NCI-H2107 treated with DMSO at 0.1 percent for 48 hours (cell line): ENCODE data around the gene MYG1.

Experiments
- DNase-seq: peaks from one replicate; lab custom pipeline; 2025; ENCODE audit not compliant: unreplicated experiment; lab: John Stamatoyannopoulos, UW

MYG1 gene, protein sequence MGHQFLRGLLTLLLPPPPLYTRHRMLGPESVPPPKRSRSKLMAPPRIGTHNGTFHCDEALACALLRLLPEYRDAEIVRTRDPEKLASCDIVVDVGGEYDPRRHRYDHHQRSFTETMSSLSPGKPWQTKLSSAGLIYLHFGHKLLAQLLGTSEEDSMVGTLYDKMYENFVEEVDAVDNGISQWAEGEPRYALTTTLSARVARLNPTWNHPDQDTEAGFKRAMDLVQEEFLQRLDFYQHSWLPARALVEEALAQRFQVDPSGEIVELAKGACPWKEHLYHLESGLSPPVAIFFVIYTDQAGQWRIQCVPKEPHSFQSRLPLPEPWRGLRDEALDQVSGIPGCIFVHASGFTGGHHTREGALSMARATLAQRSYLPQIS

DNA sequence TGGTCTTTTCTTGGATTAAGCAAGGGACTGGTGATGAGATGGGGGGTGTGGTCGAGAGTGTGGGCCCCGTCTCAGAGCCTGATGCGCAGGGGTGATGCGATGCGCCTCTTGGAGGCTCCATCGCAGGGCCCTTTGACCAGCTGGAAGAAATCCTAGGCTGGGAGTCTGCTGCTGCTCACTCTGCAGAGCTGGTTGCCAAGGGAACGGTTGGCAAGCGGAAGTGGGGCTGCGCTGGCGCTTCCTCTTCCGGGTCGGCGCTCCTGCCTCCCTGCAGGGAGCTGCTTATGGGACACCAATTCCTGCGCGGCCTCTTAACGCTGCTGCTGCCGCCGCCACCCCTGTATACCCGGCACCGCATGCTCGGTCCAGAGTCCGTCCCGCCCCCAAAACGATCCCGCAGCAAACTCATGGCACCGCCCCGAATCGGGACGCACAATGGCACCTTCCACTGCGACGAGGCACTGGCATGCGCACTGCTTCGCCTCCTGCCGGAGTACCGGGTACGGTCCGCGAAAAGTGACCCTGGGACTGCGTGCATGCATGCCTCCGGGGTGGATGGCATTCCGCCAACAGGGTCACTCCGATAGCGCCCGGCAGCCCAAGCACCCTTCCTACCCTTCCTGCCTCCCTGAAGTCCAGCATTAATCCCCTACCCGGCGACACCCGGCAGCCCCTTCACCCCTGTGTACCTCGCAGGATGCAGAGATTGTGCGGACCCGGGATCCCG is at the start of gene MYG1:
Gene MYG1 (plus strand): TSS at position 242 of the 727 bp plus-strand sequence. CDS start 43 bp downstream, at position 285.
- peak; percentile 72 for DNase-seq

DNA sequence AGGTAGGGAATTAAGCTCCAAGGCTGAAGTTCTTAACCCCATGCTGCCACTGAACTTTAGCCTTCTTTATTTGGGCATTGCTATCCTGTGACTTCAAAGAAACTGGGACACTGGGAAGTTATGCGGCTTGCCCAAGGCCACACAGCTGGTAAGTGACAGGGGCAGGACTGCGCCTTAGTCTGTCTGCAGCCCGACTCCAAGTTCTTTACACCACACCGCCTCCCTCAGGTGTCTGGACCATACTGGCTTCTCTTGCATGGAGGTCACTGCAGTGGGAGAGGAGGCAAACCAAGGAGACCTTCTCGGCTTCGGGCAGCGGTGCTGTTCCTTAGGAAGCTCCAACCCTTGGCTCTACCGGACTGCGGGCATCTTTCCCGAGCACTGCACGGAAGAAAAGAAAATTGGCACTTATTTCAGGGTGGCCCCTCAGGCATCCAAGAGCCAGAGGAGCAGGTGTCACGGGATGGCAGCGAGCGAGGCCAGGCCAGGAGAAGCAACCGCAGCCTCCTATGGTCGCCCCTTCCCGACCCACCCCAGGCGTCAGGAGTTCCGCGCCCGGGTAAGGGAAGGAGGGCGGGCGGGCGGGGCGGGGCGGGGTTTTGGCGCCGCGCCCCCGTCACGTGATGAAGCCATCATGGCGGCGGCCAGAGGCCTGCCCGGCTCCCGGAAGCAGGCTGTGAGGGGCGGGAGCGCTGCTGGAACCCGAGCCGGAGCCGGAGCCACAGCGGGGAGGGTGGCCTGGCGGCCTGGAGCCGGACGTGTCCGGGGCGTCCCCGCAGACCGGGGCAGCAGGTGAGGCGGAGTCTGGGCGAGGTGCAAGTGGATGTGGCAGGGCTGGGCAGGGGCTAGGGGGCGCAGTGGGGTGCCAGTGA is 47.8 kb upstream of the MYG1 start:
- peak; percentile 55 for DNase-seq

DNA sequence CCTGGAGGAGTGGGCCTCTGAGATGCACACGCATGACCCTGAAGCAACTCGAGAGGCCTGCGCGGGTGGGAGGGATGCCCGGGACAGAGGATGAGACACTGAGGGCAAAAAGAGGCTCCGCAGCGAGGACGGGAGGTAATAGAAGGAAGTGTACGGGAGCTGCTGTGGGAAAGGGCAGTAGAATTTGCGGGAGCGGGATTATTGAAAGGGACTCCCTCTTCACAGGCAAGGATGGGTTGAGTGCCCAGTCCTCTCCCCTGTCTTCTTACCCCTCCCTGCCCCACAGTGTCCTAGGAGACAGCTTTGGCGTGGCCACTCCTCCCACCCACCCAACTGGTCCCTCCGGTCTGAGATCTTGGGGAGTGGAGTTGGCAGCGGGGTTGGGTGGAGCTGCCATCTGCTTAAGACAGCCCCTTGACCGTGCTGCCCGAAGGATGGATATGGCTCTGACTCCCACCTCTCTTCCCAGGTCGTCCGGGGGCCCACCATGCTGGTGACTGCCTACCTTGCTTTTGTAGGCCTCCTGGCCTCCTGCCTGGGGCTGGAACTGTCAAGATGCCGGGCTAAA is 47.1 kb upstream of the MYG1 start:
- DNase-seq: no peak

DNA sequence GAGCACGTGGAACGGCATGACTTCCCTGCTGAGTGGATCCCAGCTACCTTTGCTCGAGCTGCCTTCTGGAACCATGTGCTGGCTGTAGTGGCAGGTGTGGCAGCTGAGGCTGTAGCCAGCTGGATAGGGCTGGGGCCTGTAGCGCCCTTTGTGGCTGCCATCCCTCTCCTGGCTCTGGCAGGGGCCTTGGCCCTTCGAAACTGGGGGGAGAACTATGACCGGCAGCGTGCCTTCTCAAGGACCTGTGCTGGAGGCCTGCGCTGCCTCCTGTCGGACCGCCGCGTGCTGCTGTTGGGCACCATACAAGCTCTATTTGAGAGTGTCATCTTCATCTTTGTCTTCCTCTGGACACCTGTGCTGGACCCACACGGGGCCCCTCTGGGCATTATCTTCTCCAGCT is 46.2 kb upstream of the MYG1 start:
- no peak for DNase-seq

DNA sequence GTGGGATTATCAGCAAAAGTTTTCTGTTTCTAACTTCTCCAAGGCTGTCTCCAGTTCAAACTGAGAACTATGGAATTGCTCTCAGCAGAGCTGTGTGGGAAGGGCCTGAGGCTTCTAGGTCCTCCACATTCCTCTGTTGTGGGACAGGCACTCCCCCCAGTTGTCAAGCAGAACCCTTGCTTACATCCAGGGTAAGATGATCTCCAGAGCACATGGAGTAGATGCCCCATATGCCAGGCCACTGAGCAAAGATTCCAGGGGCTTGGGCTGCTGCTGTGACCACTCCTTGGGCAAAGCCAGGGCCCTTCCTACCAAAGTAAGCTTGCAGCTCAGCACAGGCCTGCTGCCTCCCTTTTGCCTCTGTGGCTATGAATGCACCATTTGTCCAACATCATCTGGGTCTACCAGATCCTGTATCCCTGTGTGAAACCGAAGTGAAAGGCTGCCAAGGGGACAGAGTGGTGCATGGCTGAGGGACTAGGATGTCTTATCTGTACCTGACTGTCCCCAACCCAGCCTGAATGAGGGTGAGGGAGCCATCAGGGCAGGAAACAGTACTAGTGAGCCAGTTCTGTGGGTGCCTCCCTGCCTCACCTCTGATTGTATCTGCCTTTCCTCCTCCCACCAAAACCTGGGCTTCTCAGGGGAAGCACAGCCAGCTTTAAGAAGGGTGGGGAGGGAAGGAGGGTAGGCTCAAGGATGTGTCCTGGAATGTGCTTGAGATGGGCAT is 44.5 kb upstream of the MYG1 start:
- no peak for DNase-seq

DNA sequence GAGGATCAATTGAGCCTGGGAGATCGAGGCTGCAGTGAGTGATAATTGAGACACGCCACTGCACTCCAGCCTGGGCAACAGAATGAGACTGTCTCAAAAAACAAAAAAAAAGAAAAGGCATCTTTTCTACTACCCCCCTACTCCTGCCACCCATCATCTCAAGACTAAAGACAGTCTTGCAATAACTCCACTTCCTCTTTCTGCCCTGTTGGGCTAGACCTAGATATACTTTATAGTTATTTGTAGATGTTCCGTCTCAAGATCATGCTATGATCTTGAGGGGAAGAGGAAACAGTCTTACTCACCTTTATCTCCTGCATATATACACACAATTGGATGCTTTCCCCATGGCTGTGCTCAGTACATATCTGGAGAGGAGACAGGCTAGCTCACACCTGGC is 43.5 kb upstream of the MYG1 start:
- DNase-seq: no peak

DNA sequence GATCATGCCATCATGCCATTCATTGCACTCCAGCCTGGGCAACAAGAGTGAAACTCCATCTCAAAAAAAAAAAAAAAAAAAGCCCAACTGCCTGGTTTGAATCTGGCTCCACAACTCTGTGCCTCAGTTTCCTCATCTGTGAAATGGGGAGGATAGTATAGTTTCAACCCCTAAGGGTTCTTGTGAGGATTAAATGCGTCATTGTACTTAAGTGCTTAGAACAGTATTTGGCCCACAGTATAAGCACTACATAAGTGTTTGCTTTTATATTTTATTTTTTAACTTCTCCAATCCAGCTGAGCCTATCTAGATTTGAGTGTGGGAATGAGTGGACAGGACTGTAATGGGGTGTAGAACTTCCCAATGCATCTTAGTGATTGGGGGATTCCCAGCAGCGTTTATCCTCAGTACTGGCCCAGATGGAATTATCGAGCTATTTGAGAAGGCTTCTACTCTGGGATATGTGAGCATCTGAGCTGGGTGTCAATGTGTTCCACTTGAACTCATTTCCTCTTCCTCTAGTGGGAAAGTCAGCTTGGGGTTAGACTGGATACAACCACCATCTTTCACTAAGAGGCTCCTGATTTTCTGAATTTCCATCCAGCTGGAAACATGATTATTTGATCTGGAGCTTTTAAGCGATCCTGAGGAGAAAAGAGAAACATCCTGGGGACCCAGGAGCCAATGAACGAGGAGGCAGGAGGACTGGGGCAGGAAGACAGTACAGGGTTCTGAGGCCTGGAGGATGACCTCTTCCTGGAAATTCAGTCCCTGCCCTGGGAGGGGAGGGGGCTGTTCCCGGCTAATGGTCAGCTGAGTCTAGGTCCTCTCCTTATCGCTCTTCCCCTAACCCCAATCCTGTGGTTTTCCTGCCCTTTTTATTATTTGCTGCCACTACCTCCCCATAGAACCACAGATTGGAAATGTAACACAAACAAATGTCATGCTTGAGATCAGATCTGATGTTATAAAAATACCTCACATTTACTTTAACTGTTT is 40.7 kb upstream of the MYG1 start:
- DNase-seq: no peak

DNA sequence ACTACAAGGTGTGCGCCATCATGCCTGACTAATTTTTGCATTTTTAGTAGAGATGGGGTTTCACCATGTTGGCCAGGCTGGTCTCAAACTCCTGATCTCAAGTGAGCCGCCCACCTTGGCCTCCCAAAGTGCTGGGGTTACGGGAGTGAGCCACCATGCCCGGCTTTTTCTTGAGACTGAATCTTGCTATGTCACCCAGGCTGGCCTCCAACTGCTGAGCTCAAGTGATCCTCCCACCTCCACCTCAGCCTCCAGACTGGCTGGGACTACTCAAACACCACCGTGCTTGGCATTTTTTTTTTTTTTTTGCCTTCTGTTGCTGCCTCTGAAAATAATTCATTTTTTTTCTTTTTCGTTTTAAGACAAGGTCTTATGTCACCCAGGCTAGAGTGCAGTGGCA is 39.6 kb upstream of the MYG1 start:
- no peak for DNase-seq

DNA sequence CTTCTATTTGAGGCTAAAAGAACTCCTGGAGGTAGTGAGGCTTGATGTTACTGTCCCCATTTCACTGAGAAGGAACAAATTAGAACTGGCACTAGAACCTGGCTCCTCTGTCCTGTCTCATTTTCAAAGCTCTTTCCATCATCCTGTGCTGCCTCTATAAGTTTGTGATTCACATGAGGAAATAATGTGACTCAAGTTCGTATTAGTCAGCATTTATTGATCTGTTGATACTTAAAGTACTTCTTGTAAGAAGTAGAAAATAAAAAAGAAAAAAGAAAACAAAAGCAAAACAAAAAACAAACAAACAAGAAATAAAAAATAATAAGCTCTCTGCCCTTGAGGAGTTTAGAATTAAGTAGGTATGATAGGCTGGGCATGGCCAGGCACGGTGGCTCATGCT is 33.7 kb upstream of the MYG1 start:
- no peak for DNase-seq

DNA sequence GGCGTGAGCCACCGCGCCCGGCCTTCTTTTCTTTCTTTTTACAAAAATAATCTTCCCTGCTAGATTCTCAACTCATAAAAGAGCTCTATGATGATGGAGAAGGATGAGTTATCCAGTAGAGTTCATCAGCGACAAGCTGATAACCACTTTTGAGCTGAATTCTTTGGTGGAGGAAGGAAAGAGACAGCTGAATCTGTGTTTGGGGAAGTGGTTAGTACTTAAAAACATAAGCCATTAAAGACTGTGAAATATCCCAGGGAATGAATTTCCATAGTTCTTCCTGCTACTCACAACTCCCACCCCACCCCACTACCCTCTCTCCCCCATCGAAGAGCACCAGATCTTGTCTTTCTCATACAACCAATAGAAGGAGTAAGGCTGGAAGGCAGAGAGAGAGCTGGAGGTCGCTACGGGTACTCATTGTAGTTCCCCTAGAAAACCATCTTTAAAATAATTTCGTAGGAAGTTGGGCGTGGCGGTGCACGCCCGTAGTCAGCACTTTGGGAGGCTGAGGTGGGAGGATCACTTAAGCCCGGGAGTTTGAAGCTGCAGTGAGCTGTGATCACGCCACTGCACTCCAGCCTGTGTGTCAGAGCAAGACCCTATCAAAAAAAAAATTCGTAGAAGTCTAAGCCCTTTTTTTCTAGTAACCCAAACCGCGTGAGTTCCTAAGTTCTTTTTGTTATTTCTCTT is 32.0 kb upstream of the MYG1 start:
- DNase-seq: no peak

DNA sequence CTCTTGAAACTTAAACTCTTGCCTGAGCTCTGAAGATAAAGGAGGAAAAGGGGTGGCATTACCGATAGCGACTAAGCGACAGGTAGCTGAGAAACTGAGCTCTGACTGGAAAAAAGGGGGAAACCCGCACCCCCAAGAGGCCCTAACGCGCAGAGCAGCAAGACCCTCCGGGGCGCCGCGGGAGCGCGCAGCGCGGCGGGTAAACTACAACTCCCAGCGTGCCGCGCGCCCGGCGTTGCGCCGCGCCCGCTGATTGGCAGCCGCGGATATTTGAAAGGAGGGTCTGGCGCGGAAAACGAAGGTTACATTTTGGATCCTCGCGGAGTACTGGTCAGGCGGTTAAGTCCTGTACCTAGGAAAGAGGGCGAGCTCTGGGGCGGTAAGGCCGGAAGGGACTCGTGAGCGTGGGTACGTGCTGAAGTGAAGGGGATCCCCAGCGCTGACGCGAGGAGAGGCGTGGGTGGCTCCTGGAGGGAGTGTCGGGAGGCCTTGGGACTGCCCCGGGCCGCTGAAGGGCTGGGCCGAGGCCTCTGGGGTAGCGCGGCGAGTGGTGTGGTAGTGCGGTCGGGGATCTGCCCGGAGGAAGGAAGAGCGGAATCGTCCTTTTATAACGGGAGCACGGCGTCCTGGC is 31.4 kb upstream of the MYG1 start, which contains the start of gene ESPL1:
Gene ESPL1 (plus strand): TSS at position 301 of the 631 bp plus-strand sequence. CDS start 468 bp downstream, outside the sequence.
- DNase-seq: peak; percentile 48

DNA sequence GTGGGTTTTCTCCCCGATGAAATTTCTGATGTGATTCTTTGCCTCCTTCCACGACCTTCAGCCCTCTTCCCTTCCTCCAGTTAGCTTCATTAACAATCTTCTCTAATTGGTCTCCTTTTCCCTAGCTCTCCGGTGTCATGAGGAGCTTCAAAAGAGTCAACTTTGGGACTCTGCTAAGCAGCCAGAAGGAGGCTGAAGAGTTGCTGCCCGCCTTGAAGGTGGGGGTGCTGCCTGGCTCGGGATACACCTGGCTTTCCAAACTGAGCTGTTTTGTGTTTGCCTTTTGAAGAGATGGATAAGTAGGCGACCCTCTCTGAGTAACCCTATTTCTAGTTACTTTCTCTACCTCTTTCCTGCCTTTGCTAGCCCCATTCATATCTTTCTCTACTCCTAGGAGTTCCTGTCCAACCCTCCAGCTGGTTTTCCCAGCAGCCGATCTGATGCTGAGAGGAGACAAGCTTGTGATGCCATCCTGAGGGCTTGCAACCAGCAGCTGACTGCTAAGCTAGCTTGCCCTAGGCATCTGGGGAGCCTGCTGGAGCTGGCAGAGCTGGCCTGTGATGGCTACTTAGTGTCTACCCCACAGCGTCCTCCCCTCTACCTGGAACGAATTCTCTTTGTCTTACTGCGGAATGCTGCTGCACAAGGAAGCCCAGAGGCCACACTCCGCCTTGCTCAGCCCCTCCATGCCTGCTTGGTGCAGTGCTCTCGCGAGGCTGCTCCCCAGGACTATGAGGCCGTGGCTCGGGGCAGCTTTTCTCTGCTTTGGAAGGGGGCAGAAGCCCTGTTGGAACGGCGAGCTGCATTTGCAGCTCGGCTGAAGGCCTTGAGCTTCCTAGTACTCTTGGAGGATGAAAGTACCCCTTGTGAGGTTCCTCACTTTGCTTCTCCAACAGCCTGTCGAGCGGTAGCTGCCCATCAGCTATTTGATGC is 30.6 kb upstream of the MYG1 start:
- no peak for DNase-seq

DNA sequence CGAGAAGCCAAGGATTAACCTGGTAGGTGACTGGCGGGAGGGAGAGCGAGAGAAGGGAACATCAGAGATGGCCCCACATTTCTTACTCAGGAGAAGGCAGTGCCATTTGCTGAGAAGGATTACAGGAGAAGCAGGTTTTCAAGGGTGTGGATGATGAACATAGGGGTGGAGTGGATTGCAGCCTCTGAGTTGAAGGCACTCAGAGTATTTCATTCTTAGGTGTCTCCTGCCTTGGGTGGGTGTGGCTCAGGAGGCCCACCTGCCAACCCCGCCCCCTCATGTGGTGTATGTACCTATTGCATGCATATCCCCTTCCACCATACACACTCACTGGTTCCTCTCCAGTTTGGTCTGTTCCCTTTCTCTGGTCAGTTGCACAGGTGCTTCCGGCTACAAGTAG is 25.1 kb upstream of the MYG1 start:
- no peak for DNase-seq

DNA sequence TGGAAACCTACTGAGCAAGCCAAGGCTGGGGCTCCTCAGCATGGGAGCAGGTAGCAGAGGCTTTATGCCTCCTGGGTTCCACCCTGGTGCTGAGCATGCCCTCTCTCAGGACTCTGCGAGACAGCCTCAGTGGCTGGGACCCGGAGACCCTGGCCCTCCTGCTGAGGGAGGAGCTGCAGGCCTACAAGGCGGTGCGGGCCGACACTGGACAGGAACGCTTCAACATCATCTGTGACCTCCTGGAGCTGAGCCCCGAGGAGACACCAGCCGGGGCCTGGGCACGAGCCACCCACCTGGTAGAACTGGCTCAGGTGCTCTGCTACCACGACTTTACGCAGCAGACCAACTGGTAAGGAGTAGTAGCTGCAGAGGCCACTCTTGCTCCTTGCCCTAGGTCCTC is 23.0 kb upstream of the MYG1 start:
- no peak for DNase-seq

DNA sequence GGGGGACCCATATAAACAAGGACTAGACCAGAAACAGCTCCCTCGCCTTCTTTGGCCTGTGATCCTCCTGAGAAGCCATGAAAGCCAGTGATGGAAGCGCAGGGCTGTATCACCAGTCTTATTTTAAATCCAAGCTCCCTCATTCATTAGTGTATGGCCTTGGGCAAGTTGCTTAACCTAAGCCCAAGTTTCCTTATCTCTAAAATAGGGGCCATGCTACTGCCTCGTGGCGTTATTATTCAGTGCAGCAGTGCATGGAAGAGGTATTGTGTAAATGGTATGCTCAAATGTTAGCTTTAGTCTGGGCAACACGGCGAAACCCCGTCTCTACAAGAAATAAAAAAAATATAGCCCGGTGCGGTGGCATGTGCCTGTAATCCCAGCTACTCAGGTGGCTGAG is 21.5 kb upstream of the MYG1 start:
- DNase-seq: no peak

DNA sequence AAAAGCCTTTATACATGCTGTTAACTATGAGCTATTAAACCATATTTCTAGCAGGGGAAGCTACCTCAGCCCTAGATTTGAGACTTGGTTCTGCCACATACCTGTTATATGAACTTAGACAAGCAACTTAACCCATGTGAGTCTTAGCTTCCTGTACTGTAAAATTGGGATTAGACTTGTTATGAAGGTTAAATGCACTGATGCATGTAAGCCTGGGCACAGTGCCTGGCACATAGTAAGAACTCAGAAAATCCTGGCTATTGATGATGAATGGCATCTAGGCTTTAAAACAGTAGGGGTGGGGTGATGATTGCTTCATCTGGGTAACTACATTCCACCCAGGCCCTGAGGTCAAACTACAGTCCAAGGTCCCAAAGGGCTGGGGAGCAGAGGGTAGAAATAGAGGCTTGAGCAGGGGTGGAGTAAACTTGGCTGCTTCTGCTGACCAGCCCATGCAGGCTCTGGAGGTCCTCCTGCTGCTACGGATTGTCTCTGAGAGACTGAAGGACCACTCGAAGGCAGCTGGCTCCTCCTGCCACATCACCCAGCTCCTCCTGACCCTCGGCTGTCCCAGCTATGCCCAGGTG is 20.1 kb upstream of the MYG1 start:
- DNase-seq: no peak
